Activated naive CD8-positive, alpha-beta T cell treated with anti-CD3 and anti-CD28 coated beads, Interleukin-2, amount 10 ng/mL, durations not matched to agents 7 days and 5 days (primary cell): ENCODE data around the gene SPIRE1. TPM values are rescaled to one million over a fixed set of nuclear protein-coding genes. Genes with fewer than 3 reads are reported as not detected.

ENCODE experiments used
- ATAC-seq: fragments of 150-1000 bp; cut with Tn5 transposase; one replicate; pipeline ENCODE4 v1.10.0; 2021; ENCODE audit warnings: low read depth, moderate library complexity
- POLR2A ChIA-PET: fragments of 350-600 bp; sonication (Branson Sonifier 250); formaldehyde crosslinking; loops from one replicate; lab custom pipeline; 2021; ENCODE audit warnings: antibody characterized with exemption; lab: Charles Lee
- DNase-seq: peaks from one replicate; pipeline ENCODE4 v3.0.0; 2021
- H3K27ac Mint-ChIP-seq: one replicate; pipeline ENCODE4 v1.8.0; 2022; ENCODE audit warnings: mild to moderate bottlenecking, mixed read lengths
- H3K27me3 Mint-ChIP-seq: one replicate; pipeline ENCODE4 v1.8.0; 2022; ENCODE audit warnings: mild to moderate bottlenecking, moderate library complexity, mixed read lengths
- H3K36me3 Mint-ChIP-seq: one replicate; pipeline ENCODE4 v1.8.0; 2021; ENCODE audit warnings: mild to moderate bottlenecking, mixed read lengths
- H3K4me1 Mint-ChIP-seq: one replicate; pipeline ENCODE4 v1.8.0; 2021; ENCODE audit warnings: mixed read lengths
- H3K4me3 Mint-ChIP-seq: one replicate; pipeline ENCODE4 v1.8.0; 2022; ENCODE audit warnings: mild to moderate bottlenecking, moderate library complexity, mixed read lengths
- H3K9me3 Mint-ChIP-seq: one replicate; pipeline ENCODE4 v1.8.0; 2021; ENCODE audit warnings: mixed read lengths
- total RNA-seq, 2 experiments: library from RNA; stranded (reverse); gene quantifications; one replicate each; pipeline ENCODE4 v1.2.3, GENCODE V29; 2021

Gene SPIRE1
- total RNA-seq, 2 experiments from 2014 or later = 1.7 to 3.6 TPM

- no peak for DNase-seq
- peak overlapping the region; percentile 56 for H3K27ac Mint-ChIP-seq
- H3K4me1 Mint-ChIP-seq = peaks cover 16% of the 10 kb centered on the region
- POLR2A ChIA-PET = interaction anchor here (1.8 to 2.4 kb wide), 3 partner anchors 11 to 32 kb away, joined by 8 to 15 read pairs (median 13); partner anchors contain the start of gene AFG3L2
- no peaks in the 10 kb centered on the region for H3K9me3 Mint-ChIP-seq
- H3K4me3 Mint-ChIP-seq = peak overlapping the region; percentile 81
- no peak for ATAC-seq
- H3K36me3 Mint-ChIP-seq = peaks cover 1% of the 10 kb centered on the region
- H3K27me3 Mint-ChIP-seq = peaks cover 38% of the 10 kb centered on the region
These were observed 249.5 kb downstream of the SPIRE1 start for GRCh38 chr18:12408247-12408869.

GRCh38 chr18:12406371-12407111 lies 251.4 kb downstream of the SPIRE1 start:
- no peaks in the 10 kb centered on the region for H3K9me3 Mint-ChIP-seq
- DNase-seq = no peak
- peaks cover 55% of the 10 kb centered on the region for H3K27me3 Mint-ChIP-seq
- H3K27ac Mint-ChIP-seq = no peak overlapping the region
- peak overlapping the region; percentile 88 for H3K4me3 Mint-ChIP-seq
- POLR2A ChIA-PET = interaction anchor here (2.4 kb wide), 1 partner anchor 30 kb away, joined by 15 read pairs; the partner anchor contains the start of gene AFG3L2
- H3K36me3 Mint-ChIP-seq = no peaks in the 10 kb centered on the region
- ATAC-seq = no peak
- H3K4me1 Mint-ChIP-seq = peaks cover 16% of the 10 kb centered on the region

GRCh38 chr18:12405066-12405465 lies 252.8 kb downstream of the SPIRE1 start:
- DNase-seq = no peak
- no peak overlapping the region for H3K4me3 Mint-ChIP-seq
- no peak for ATAC-seq
- POLR2A ChIA-PET = no interaction called here
- H3K27me3 Mint-ChIP-seq = peaks cover 55% of the 10 kb centered on the region
- peaks cover 16% of the 10 kb centered on the region for H3K4me1 Mint-ChIP-seq
- H3K9me3 Mint-ChIP-seq = no peaks in the 10 kb centered on the region
- no peaks in the 10 kb centered on the region for H3K36me3 Mint-ChIP-seq
- H3K27ac Mint-ChIP-seq = no peak overlapping the region

- DNase-seq (no peak), ATAC-seq (no peak)
- Mint-ChIP-seq H3K27ac (no peak overlapping the region), H3K4me1 (peaks cover 16% of the 10 kb centered on the region), H3K36me3 (no peaks in the 10 kb centered on the region), H3K27me3 (peaks cover 55% of the 10 kb centered on the region), H3K9me3 (no peaks in the 10 kb centered on the region), H3K4me3 (no peak overlapping the region)
- POLR2A ChIA-PET = interaction anchor here (1.1 kb wide), 1 partner anchor 27 kb away, joined by 3 read pairs; the partner anchor contains the start of gene AFG3L2
These were observed 254.1 kb downstream of the SPIRE1 start for GRCh38 chr18:12403601-12404506.

- peaks cover 6% of the 10 kb centered on the region for H3K4me1 Mint-ChIP-seq
- H3K4me3 Mint-ChIP-seq = no peak overlapping the region
- H3K9me3 Mint-ChIP-seq = no peaks in the 10 kb centered on the region
- no peak for ATAC-seq
- POLR2A ChIA-PET = interaction anchor here (0.5 kb wide), 1 partner anchor 20 kb away, joined by 6 read pairs; no protein-coding TSS in a partner anchor
- no peaks in the 10 kb centered on the region for H3K36me3 Mint-ChIP-seq
- no peak overlapping the region for H3K27ac Mint-ChIP-seq
- H3K27me3 Mint-ChIP-seq = peaks cover 55% of the 10 kb centered on the region
- DNase-seq = no peak
These were observed 256.0 kb downstream of the SPIRE1 start for GRCh38 chr18:12401881-12402280.

GRCh38 chr18:12399231-12399630 lies 258.7 kb downstream of the SPIRE1 start:
- no peaks in the 10 kb centered on the region for H3K36me3 Mint-ChIP-seq
- no peak overlapping the region for H3K4me3 Mint-ChIP-seq
- no peak for DNase-seq
- H3K27me3 Mint-ChIP-seq = peaks cover 35% of the 10 kb centered on the region
- POLR2A ChIA-PET = no interaction called here
- no peak overlapping the region for H3K27ac Mint-ChIP-seq
- ATAC-seq = no peak
- no peaks in the 10 kb centered on the region for H3K9me3 Mint-ChIP-seq
- no peaks in the 10 kb centered on the region for H3K4me1 Mint-ChIP-seq

- Mint-ChIP-seq H3K27ac (no peak overlapping the region), H3K9me3 (no peaks in the 10 kb centered on the region)
- POLR2A ChIA-PET = no interaction called here
These were observed 259.3 kb downstream of the SPIRE1 start for GRCh38 chr18:12398625-12399024.

GRCh38 chr18:12397793-12398192 lies 260.1 kb downstream of the SPIRE1 start:
- Mint-ChIP-seq H3K36me3 (no peaks in the 10 kb centered on the region), H3K27ac (no peak overlapping the region), H3K4me3 (no peak overlapping the region), H3K27me3 (peaks cover 23% of the 10 kb centered on the region), H3K9me3 (no peaks in the 10 kb centered on the region), H3K4me1 (no peaks in the 10 kb centered on the region)
- no peak for DNase-seq
- POLR2A ChIA-PET = no interaction called here
- no peak for ATAC-seq

More at GRCh38 chr18:12398625-12399024, 259.3 kb downstream of the SPIRE1 start:
- no peak overlapping the region for H3K4me3 Mint-ChIP-seq
- DNase-seq = no peak
- H3K27me3 Mint-ChIP-seq = peaks cover 31% of the 10 kb centered on the region
- H3K4me1 Mint-ChIP-seq = no peaks in the 10 kb centered on the region
- no peaks in the 10 kb centered on the region for H3K36me3 Mint-ChIP-seq
- no peak for ATAC-seq

- H3K36me3 Mint-ChIP-seq = no peaks in the 10 kb centered on the region
- no peak for DNase-seq
- H3K4me3 Mint-ChIP-seq = no peak overlapping the region
- H3K27me3 Mint-ChIP-seq = peaks cover 17% of the 10 kb centered on the region
- ATAC-seq = no peak
- no peaks in the 10 kb centered on the region for H3K4me1 Mint-ChIP-seq
- no peaks in the 10 kb centered on the region for H3K9me3 Mint-ChIP-seq
- POLR2A ChIA-PET = no interaction called here
- no peak overlapping the region for H3K27ac Mint-ChIP-seq
These were observed 260.7 kb downstream of the SPIRE1 start for GRCh38 chr18:12397254-12397653.

Other genes with a start within 250 kb of the SPIRE1 start
- 10 to 100 TPM; 12.4 to 14.4 TPM for gene CEP76, start 44.6 kb upstream of the SPIRE1 start, total RNA-seq
- 10 to 100 TPM; 90.6 to 97.2 TPM for gene PSMG2, start 44.9 kb upstream of the SPIRE1 start, total RNA-seq
- 10 to 100 TPM; 64.9 to 68.1 TPM for gene PTPN2, start 226.1 kb upstream of the SPIRE1 start, total RNA-seq